HG02852 (cell line): ENCODE measurements around the gene TSPOAP1.

Experiments
- ATAC-seq: cut with Tn5 transposase; IDR thresholded peaks from one replicate; pipeline ENCODE4 v1.9.1; 2021; ENCODE audit warnings: mild to moderate bottlenecking, moderate library complexity; ENCODE audit not compliant: unreplicated experiment

Gene TSPOAP1

GRCh38 chr17:58362368-58363014 lies 33.9 kb upstream of the TSPOAP1 start:
- no peak for ATAC-seq

- ATAC-seq, result no peak
These were observed 31.9 kb upstream of the TSPOAP1 start for GRCh38 chr17:58360296-58361063.

GRCh38 chr17:58358408-58359172 lies 30.0 kb upstream of the TSPOAP1 start:
- no peak for ATAC-seq

GRCh38 chr17:58357312-58358297 lies 29.0 kb upstream of the TSPOAP1 start:
- no peak for ATAC-seq

- no peak for ATAC-seq
These were observed 27.6 kb upstream of the TSPOAP1 start for GRCh38 chr17:58356231-58356630.

- no peak for ATAC-seq
These were observed 26.1 kb upstream of the TSPOAP1 start for GRCh38 chr17:58354541-58355216.

- ATAC-seq, result no peak
These were observed 24.8 kb upstream of the TSPOAP1 start for GRCh38 chr17:58353389-58353825.

GRCh38 chr17:58352596-58353388 lies 24.2 kb upstream of the TSPOAP1 start:
- peak; percentile 9 for ATAC-seq

- peak; percentile 80 for ATAC-seq
These were observed 23.4 kb upstream of the TSPOAP1 start, which contains the start of gene SUPT4H1 for GRCh38 chr17:58351831-58352595. Gene SUPT4H1, minus strand, starts transcription at chr17:58352201. Its CDS starts 66 bp downstream, at chr17:58352135.

GRCh38 chr17:58351182-58351581 lies 22.6 kb upstream of the TSPOAP1 start:
- no peak for ATAC-seq

GRCh38 chr17:58348038-58348437 lies 19.4 kb upstream of the TSPOAP1 start:
- no peak for ATAC-seq

- ATAC-seq, result no peak
These were observed 16.9 kb upstream of the TSPOAP1 start for GRCh38 chr17:58345500-58345899.

GRCh38 chr17:58344791-58345157 lies 16.2 kb upstream of the TSPOAP1 start:
- ATAC-seq, result peak; percentile 43

- peak; percentile 86 for ATAC-seq
These were observed 15.6 kb upstream of the TSPOAP1 start for GRCh38 chr17:58344047-58344790.

- ATAC-seq, result no peak
These were observed 14.5 kb upstream of the TSPOAP1 start for GRCh38 chr17:58343131-58343530.

GRCh38 chr17:58341861-58342475 lies 13.4 kb upstream of the TSPOAP1 start:
- no peak for ATAC-seq
